Kidney epithelial cell (primary cell): ENCODE data around the gene SRM. TPM values are rescaled to one million over a fixed set of nuclear protein-coding genes. Genes with fewer than 3 reads are reported as not detected.

Source experiments
- DNase-seq: peaks from one replicate; pipeline ENCODE4 v3.0.0-alpha.2; 2010; ENCODE audit warnings: low read depth
- H3K27me3 ChIP-seq: 2 replicates; pipeline ENCODE4 v1.6.0; 2011; ENCODE audit warnings: low read length; ENCODE audit not compliant: control insufficient read depth, insufficient read depth
- H3K36me3 ChIP-seq: 2 replicates; pipeline ENCODE4 v1.5.1; 2011; ENCODE audit warnings: low read length; ENCODE audit not compliant: control insufficient read depth, insufficient read depth
- H3K4me3 ChIP-seq: 2 replicates; pipeline ENCODE4 v1.5.1; 2011; ENCODE audit warnings: low read depth, mild to moderate bottlenecking, control low read depth, low read length
- total RNA-seq: library from RNA; depleted of rRNA; stranded (reverse); fragments of >200 nt; gene quantifications from 2 replicates; pipeline ENCODE4 v1.2.3, GENCODE V29; 2015
- TF ChIP-seq, protein P1 (sequence below): IDR thresholded peaks from 2 replicates; pipeline ENCODE4 v1.5.1; 2011; ENCODE audit warnings: mild to moderate bottlenecking, moderate library complexity, low read length, control low read depth, inconsistent platforms; ENCODE audit not compliant: insufficient read depth, poor library complexity, severe bottlenecking

The SRM gene
- total RNA-seq, 1 donor from 2014 or later, result 75.0 TPM

DNA sequence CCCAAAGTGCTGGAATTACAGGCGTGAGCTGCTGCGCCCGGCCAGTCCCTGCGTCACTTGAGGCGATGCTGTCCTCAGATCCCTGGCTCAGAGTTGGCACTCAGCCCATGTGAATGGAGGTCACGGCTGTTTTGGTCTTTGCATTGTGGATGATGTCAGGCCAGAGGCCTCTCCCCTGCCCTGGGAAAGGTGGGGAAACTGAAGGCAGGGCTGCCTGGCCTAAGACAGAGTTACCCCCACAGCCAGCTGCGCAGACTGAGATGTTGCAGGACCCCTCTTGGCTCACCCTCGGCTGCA, 13.6 kb downstream of the SRM start:
- Histone ChIP-seq H3K36me3 (no peaks in the 10 kb centered on the region), H3K4me3 (no peak overlapping the region), H3K27me3 (peaks cover 6% of the 10 kb centered on the region)
- no peak for DNase-seq
- TF ChIP-seq, protein P1, sequence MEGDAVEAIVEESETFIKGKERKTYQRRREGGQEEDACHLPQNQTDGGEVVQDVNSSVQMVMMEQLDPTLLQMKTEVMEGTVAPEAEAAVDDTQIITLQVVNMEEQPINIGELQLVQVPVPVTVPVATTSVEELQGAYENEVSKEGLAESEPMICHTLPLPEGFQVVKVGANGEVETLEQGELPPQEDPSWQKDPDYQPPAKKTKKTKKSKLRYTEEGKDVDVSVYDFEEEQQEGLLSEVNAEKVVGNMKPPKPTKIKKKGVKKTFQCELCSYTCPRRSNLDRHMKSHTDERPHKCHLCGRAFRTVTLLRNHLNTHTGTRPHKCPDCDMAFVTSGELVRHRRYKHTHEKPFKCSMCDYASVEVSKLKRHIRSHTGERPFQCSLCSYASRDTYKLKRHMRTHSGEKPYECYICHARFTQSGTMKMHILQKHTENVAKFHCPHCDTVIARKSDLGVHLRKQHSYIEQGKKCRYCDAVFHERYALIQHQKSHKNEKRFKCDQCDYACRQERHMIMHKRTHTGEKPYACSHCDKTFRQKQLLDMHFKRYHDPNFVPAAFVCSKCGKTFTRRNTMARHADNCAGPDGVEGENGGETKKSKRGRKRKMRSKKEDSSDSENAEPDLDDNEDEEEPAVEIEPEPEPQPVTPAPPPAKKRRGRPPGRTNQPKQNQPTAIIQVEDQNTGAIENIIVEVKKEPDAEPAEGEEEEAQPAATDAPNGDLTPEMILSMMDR, result no peak

- Histone ChIP-seq H3K27me3 (peaks cover 6% of the 10 kb centered on the region), H3K4me3 (no peak overlapping the region), H3K36me3 (no peaks in the 10 kb centered on the region)
- TF ChIP-seq, protein P1, result no peak
- no peak for DNase-seq
These were observed 14.2 kb downstream of the SRM start for GRCh38 chr1:11045428-11046269.

GRCh38 chr1:11044849-11045427, 14.9 kb downstream of the SRM start:
- H3K4me3 ChIP-seq, result no peak overlapping the region
- DNase-seq, result no peak
- no peaks in the 10 kb centered on the region for H3K36me3 ChIP-seq
- TF ChIP-seq, protein P1, result no peak
- H3K27me3 ChIP-seq, result peaks cover 6% of the 10 kb centered on the region

GRCh38 chr1:11044086-11044848, 15.6 kb downstream of the SRM start:
- Histone ChIP-seq H3K4me3 (no peak overlapping the region), H3K36me3 (no peaks in the 10 kb centered on the region), H3K27me3 (peaks cover 6% of the 10 kb centered on the region)
- no peak for DNase-seq
- TF ChIP-seq, protein P1, result no peak

DNA sequence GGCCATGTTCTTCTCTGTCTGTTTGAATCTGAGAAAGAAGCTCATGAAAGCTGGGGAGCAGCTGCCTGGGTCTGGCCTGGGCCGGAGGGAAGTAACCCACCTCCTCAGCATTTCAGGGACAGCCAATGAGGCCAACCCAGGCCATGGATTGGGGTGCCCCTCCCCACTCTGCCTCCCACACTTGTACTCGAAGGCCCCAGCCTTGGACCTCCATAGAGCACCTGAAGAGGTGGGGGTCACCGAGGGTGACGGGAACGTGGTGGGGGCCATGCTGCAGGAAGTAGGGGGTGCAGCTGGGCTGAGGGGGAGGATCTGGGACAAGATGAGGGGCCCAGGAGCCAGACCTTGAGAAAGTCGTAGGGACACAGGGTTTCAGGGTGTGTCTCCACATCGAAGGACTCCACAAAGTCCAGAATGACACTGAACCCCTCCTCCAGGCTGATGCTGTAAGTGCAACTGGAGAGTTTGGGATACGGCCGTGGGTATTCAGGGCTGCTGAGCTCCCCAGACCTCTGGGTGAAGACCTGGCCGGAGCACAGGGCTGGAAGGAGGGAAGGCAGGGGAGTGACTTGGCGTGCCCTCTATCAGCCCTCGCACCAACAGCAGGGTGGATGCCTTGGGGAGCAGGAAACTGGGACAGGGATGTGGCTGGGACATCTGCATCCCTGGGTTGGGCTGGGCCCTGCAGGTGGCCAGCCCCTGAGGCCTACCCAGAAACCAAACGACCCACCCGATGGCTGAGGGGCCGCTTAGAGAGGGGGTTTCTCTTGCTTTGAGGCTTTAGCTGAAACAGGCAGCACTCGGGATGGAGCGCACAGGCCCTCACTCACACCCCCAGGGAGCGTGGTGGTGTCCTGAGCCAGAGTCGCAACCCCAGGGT, 16.6 kb downstream of the SRM start:
- H3K27me3 ChIP-seq, result peaks cover 10% of the 10 kb centered on the region
- no peak overlapping the region for H3K4me3 ChIP-seq
- TF ChIP-seq, protein P1, result no peak
- H3K36me3 ChIP-seq, result no peaks in the 10 kb centered on the region
- no peak for DNase-seq
